IMR-90 (cell line): ENCODE data around the gene MMP27. TPM values are rescaled to one million over a fixed set of nuclear protein-coding genes. Genes with fewer than 3 reads are reported as not detected.

ENCODE experiments used
- ATAC-seq: fragments of 200-7000 bp; cut with Tn5 transposase; 2 replicates; pipeline ENCODE4 v1.9.1; 2020; ENCODE audit warnings: low read depth, mild to moderate bottlenecking, moderate library complexity
- BruUV-seq: library from RNA; stranded (reverse); fragments of 400-500 nt; replicated peaks from 2 replicates; lab custom pipeline; 2021; lab: Mats Ljungman, UMichigan
- CTCF ChIA-PET: fragments of 300-600 bp; formaldehyde crosslinking; extraction: SDS; loops from one replicate; lab custom pipeline; 2021; ENCODE audit warnings: antibody characterized with exemption; lab: Yijun Ruan, JAX
- POLR2A ChIA-PET: fragments of 300-600 bp; sonication (Branson Sonifier 250); formaldehyde crosslinking; loops from one replicate; lab custom pipeline; 2022; ENCODE audit warnings: antibody characterized with exemption; ENCODE audit not compliant: unreplicated experiment; lab: Charles Lee
- DNase-seq: peaks from one replicate; pipeline ENCODE4 v3.0.0; 2013
- H2AFZ ChIP-seq: replicated peaks from 2 replicates; pipeline ENCODE3; 2013; ENCODE audit warnings: low read length, mild to moderate bottlenecking; ENCODE audit not compliant: poor library complexity
- H2AK5ac ChIP-seq: 2 replicates; pipeline ENCODE4 v1.6.1; 2013; ENCODE audit warnings: low read depth, low read length, inconsistent platforms
- H2AK9ac ChIP-seq: replicated peaks from 2 replicates; pipeline ENCODE3; 2013; ENCODE audit warnings: mild to moderate bottlenecking, low read depth, low read length, moderate library complexity; ENCODE audit not compliant: poor library complexity
- H2BK120ac ChIP-seq: 2 replicates; pipeline ENCODE4 v1.6.1; 2013; ENCODE audit warnings: low read depth, low read length, inconsistent platforms
- H2BK15ac ChIP-seq: 3 replicates; pipeline ENCODE4 v1.6.1; 2013; ENCODE audit warnings: low read depth, low read length, inconsistent platforms
- H2BK20ac ChIP-seq: 2 replicates; pipeline ENCODE4 v1.6.1; 2013; ENCODE audit warnings: low read depth, mild to moderate bottlenecking, inconsistent platforms, low read length, moderate library complexity
- H2BK5ac ChIP-seq: 2 replicates; pipeline ENCODE4 v1.6.1; 2013; ENCODE audit warnings: mild to moderate bottlenecking, low read depth, low read length, inconsistent platforms; ENCODE audit not compliant: poor library complexity, severe bottlenecking
- H3K14ac ChIP-seq: replicated peaks from 2 replicates; pipeline ENCODE4 v1.6.1; 2013; ENCODE audit warnings: low read depth, low read length, inconsistent platforms
- H3K18ac ChIP-seq: 2 replicates; pipeline ENCODE4 v1.6.1; 2013; ENCODE audit warnings: low read depth, low read length, control low read depth
- H3K23ac ChIP-seq: 2 replicates; pipeline ENCODE4 v1.6.1; 2013; ENCODE audit warnings: low read depth, low read length, inconsistent platforms
- H3K27ac ChIP-seq: 2 replicates; pipeline ENCODE4 v1.5.1; 2013; ENCODE audit warnings: mild to moderate bottlenecking, control low read depth, low read length; ENCODE audit not compliant: insufficient read depth
- H3K27me3 ChIP-seq: 2 replicates; pipeline ENCODE4 v1.6.1; 2013; ENCODE audit warnings: low read length; ENCODE audit not compliant: control insufficient read depth, insufficient read depth
- H3K36me3 ChIP-seq: 2 replicates; pipeline ENCODE4 v1.6.1; 2013; ENCODE audit warnings: low read length, mixed read lengths; ENCODE audit not compliant: control insufficient read depth, insufficient read depth
- H3K4ac ChIP-seq: 2 replicates; pipeline ENCODE4 v1.6.1; 2013; ENCODE audit warnings: low read depth, low read length, inconsistent platforms
- H3K4me1 ChIP-seq: 2 replicates; pipeline ENCODE4 v1.6.1; 2013; ENCODE audit warnings: low read length, mixed read lengths; ENCODE audit not compliant: control insufficient read depth, insufficient read depth
- H3K4me2 ChIP-seq: 2 replicates; pipeline ENCODE4 v1.6.1; 2013; ENCODE audit warnings: low read depth, mild to moderate bottlenecking, control low read depth, low read length, moderate library complexity
- H3K4me3 ChIP-seq: 2 replicates; pipeline ENCODE4 v1.5.1; 2013; ENCODE audit warnings: low read depth, mild to moderate bottlenecking, control low read depth, low read length, moderate library complexity; ENCODE audit not compliant: insufficient read depth
- H3K56ac ChIP-seq: 2 replicates; pipeline ENCODE4 v1.6.1; 2013; ENCODE audit warnings: low read length, inconsistent platforms; ENCODE audit not compliant: insufficient read depth; ENCODE audit errors: extremely low read depth
- H3K79me1 ChIP-seq, 2 experiments: 2 replicates each; pipeline ENCODE4 v1.6.1; 2013; ENCODE audit warnings: low read length in 2 of 2, inconsistent platforms in 1 of 2, low read depth in 1 of 2
- H3K9ac ChIP-seq: 2 replicates; pipeline ENCODE4 v1.6.1; 2013; ENCODE audit warnings: low read depth, low read length, control low read depth
- H3K9me1 ChIP-seq: 2 replicates; pipeline ENCODE4 v1.6.1; 2013; ENCODE audit warnings: low read length, inconsistent platforms; ENCODE audit not compliant: insufficient read depth
- H3K9me3 ChIP-seq: 2 replicates; pipeline ENCODE4 v1.6.1; 2013; ENCODE audit warnings: low read length; ENCODE audit not compliant: control insufficient read depth, insufficient read depth
- H4K20me1 ChIP-seq: 2 replicates; pipeline ENCODE4 v1.6.1; 2013; ENCODE audit warnings: low read length, inconsistent platforms; ENCODE audit not compliant: insufficient read depth
- H4K5ac ChIP-seq: 2 replicates; pipeline ENCODE4 v1.6.1; 2013; ENCODE audit warnings: mild to moderate bottlenecking, low read depth, low read length, control low read depth
- H4K8ac ChIP-seq, 2 experiments: 2 replicates each; pipeline ENCODE4 v1.6.1; 2013; ENCODE audit warnings: low read depth in 2 of 2, low read length in 2 of 2, control low read depth in 1 of 2, inconsistent platforms in 1 of 2
- H4K91ac ChIP-seq: 2 replicates; pipeline ENCODE4 v1.6.1; 2013; ENCODE audit warnings: low read depth, low read length, inconsistent platforms; ENCODE audit not compliant: insufficient read depth
- CEBPB ChIP-seq: IDR thresholded peaks from 2 replicates; pipeline ENCODE4 v1.6.1; 2012; ENCODE audit warnings: low read depth, low read length, improper control_type of control experiment
- CHD1 ChIP-seq: IDR thresholded peaks from 2 replicates; pipeline ENCODE4 v1.6.1; 2012; ENCODE audit warnings: low read depth, low read length, improper control_type of control experiment
- MAFK ChIP-seq: IDR thresholded peaks from 2 replicates; pipeline ENCODE4 v1.6.1; 2012; ENCODE audit warnings: low read depth, low read length, improper control_type of control experiment
- RCOR1 ChIP-seq: IDR thresholded peaks from 2 replicates; pipeline ENCODE4 v1.6.1; 2012; ENCODE audit warnings: mild to moderate bottlenecking, low read length, improper control_type of control experiment; ENCODE audit not compliant: insufficient replicate concordance
- SMC3 ChIP-seq: fragments of 150-350 bp; IDR thresholded peaks from 2 replicates; pipeline ENCODE4 v1.6.1; 2016; ENCODE audit warnings: low read depth, mild to moderate bottlenecking, antibody characterized with exemption, low read length, moderate library complexity
- WGBS, 2 experiments: methylation state at CpG; one replicate each; pipeline versions ENCODE4 v1.1.5 to v1.1.7; 2013; ENCODE audit warnings: missing lambda C conversion rate in 2 of 2; ENCODE audit not compliant: insufficient read length in 1 of 2; ENCODE audit errors: extremely low coverage in 2 of 2; 5-methylcytosine and 5-hydroxymethylcytosine counted together
- dilution Hi-C: fragments of 300-500 bp; cut with HindIII; formaldehyde crosslinking; loops from one replicate; pipeline ENCODE4 v1.14.3; 2018; ENCODE audit warnings: low sequenced_read_pairs; ENCODE audit not compliant: unreplicated experiment
- in situ Hi-C: fragments of 300-500 bp; cut with MboI; formaldehyde crosslinking; loops from 3 replicates; pipeline ENCODE4 v1.14.3; 2019; ENCODE audit warnings: low sequenced_read_pairs, inconsistent platforms, mixed read lengths
- intact Hi-C: fragments of 100-400 bp; cut with micrococcal nuclease; formaldehyde crosslinking; loops from 2 replicates; pipeline ENCODE4 v1.10.0; 2022
- polyA plus RNA-seq, 3 experiments: library from polyadenylated mRNA; depleted of rRNA; stranded (reverse); fragments of >200 nt; gene quantifications; 2 replicates each; pipeline ENCODE4 v1.2.3, GENCODE V29; 2012; ENCODE audit warnings: low replicate concordance in 1 of 3
- total RNA-seq: library from RNA; depleted of rRNA; stranded (reverse); fragments of >200 nt; gene quantifications from 2 replicates; pipeline ENCODE4 v1.2.3, GENCODE V29; 2012

Gene MMP27
- total and polyA plus RNA-seq, 2 of the 4 experiments (the other 2 are of a cell fraction): not detected

DNA sequence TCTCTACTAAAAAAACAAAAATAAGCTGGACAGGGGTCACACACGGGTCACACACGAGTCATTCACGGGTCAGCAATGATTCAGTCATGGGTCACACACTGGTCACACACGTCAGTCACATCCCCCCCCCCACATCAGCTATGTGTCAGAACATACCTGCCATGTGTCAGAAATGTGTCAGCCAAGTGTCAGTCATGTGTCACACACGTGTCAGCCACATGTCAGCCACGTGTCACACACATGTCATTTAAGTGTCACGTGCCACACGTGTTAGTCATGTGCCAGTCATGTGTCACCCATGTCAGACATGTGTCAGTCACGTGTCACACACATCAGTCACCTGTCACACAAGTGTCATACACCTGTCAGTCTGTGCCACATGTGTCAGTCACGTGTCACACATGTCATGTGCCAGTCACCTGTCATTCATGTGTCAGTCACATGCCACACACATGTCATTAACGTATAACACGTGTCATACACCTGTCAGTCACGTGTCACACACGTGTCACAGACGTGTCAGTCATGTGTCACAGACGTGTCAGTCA is 51.8 kb downstream of the MMP27 start:
- Histone ChIP-seq H3K23ac (no peak overlapping the region), H3K36me3 (no peaks in the 10 kb centered on the region), H4K5ac (no peak overlapping the region), H3K56ac (no peak overlapping the region), H3K4me3 (no peak overlapping the region), H2BK120ac (no peak overlapping the region), H2BK5ac (no peak overlapping the region), H3K9me1 (0 out of 2 replicates have a peak, but pooled peaks cover 4% of the 10 kb centered on the region), H3K18ac (no peak overlapping the region), H3K4me2 (no peak overlapping the region), H2BK20ac (no peak overlapping the region), H4K91ac (no peak overlapping the region), H2AFZ (peak overlapping the region; percentile 58), H3K27ac (no peak overlapping the region), H3K4ac (no peak overlapping the region), H3K79me1 (no peaks in the 10 kb centered on the region), H2BK15ac (no peak overlapping the region), H4K20me1 (no peaks in the 10 kb centered on the region), H3K9ac (no peak overlapping the region), H3K27me3 (peaks cover 5% of the 10 kb centered on the region), H3K4me1 (no peaks in the 10 kb centered on the region), H2AK5ac (no peak overlapping the region), H4K8ac (no peak overlapping the region), H3K14ac (no peak overlapping the region), H3K9me3 (no peaks in the 10 kb centered on the region; the same call in 1 of the 2 replicates), H2AK9ac (peak overlapping the region; percentile 78)
- intact Hi-C loops: no loop called here
- no TSS peak for BruUV-seq
- ChIA-PET CTCF (interaction anchor here (0.7 kb wide), 1 partner anchor 782 kb away, joined by 4 read pairs; no protein-coding TSS in a partner anchor), POLR2A (no interaction called here)
- dilution Hi-C loops: no loop called here
- no peak for ATAC-seq
- WGBS, 2 experiments: 74% methylated on average over 9 of the region's 16 CpGs; no CpG with 5 or more reads in 1 of the 2 experiments
- TF ChIP-seq CHD1 (no peak), CEBPB (no peak), RCOR1 (no peak), SMC3 (no peak), MAFK (no peak)
- in situ Hi-C loops: no loop called here
- peak; percentile 6 for DNase-seq
